VCaP (cell line): ENCODE results near the gene PAQR4.

Source experiments
- H3K27ac ChIP-seq: fragments of 450-650 bp; 2 replicates; pipeline ENCODE4 v1.5.1; 2017
- CTCF ChIP-seq: fragments of 450-650 bp; conservative IDR thresholded peaks from 2 replicates; pipeline ENCODE4 v1.5.1; 2017; ENCODE audit warnings: mild to moderate bottlenecking, moderate library complexity

PAQR4 gene

GRCh38 chr16:3015865-3016521 lies 46.8 kb downstream of the PAQR4 start:
- TF ChIP-seq CTCF: no peak
- H3K27ac ChIP-seq: no peak overlapping the region

GRCh38 chr16:3017344-3017743 lies 48.2 kb downstream of the PAQR4 start:
- TF ChIP-seq CTCF: no peak
- H3K27ac ChIP-seq: no peak overlapping the region

GRCh38 chr16:3017794-3018506 lies 48.8 kb downstream of the PAQR4 start, which contains the start of gene CLDN6:
TSS of gene CLDN6 (minus strand) at chr16:3018183. CDS start at chr16:3016021, 2,162 bp downstream.
- no peak for TF ChIP-seq CTCF
- H3K27ac ChIP-seq: no peak within 1 kb of the TSS

- no peak for TF ChIP-seq CTCF
- H3K27ac ChIP-seq: peak overlapping the region; percentile 42; the same call in 1 of the 2 replicates
These were observed 50.6 kb downstream of the PAQR4 start for GRCh38 chr16:3019594-3020246.

- TF ChIP-seq CTCF: no peak
- peak within 1 kb of the TSS; percentile 42; the same call in 1 of the 2 replicates for H3K27ac ChIP-seq
These were observed 51.1 kb downstream of the PAQR4 start, which contains the start of gene TNFRSF12A for GRCh38 chr16:3020247-3020603. TSS of gene TNFRSF12A (plus strand) at chr16:3020368. CDS start at chr16:3020398, 30 bp downstream.

- H3K27ac ChIP-seq: peak overlapping the region; percentile 42; the same call in 1 of the 2 replicates
- no peak for TF ChIP-seq CTCF
These were observed 51.7 kb downstream of the PAQR4 start for GRCh38 chr16:3020604-3021448.
